ENCODE data around the gene FLT3LG. TPM values are rescaled to one million over a fixed set of nuclear protein-coding genes. Genes with fewer than 3 reads are reported as not detected.
A peak's percentile ranks its signal among the peaks of the same experiment; 100 is the strongest.

The FLT3LG gene
- total RNA-seq, 3 donors from 2014 or later = 3.3 to 14.8 (median 7.8) TPM

DNA sequence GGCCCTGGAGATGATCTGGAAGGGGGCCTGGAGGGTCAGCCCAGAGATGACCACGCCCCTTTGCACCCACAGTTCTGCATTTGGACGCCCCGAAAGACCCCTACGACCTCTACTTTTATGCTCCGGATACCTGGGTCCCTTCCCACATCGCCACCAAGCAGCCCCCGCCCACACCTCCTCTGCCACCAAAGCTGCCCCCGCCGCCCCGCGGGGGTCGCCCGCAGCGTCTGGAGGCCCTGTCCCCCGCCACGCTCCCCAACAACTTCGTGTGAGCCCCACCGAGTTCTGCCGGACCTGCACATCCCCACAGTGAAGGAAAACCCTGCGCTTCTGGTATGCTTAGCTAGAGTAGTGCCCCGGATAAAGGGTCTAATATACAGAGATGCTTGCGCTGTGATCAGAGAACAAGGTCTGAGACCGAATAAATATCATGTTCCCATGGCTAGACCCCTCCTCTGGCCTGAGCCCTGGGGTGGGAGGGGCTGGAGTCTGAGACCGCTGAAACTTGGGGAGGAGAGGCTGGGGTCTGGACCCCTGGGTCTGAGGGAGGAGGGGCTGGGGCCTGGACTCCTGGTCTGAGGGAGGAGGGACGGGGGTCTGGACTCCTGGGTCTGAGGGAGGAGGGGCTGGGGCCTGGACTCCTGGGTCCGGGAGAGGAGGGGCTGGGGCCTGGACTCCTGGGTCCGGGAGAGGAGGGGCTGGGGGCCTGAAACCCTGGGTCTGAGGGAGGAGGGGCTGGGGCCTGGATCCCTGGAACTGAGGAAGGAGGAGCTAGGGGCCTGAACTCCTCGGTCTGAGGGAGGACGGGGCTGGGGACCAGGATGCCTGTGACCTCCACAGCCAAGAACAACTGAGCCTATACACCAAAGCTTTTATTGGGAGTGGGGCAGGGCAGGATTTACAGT is 45.2 kb upstream of the FLT3LG start:
- H3K4me1 ChIP-seq (ENCODE audit: low read depth) = peaks cover 5% of the 10 kb centered on the region
- ATAC-seq = no peak
- DNase-seq = peak in 1 of 3 donors; percentile 36
- no peaks in the 10 kb centered on the region for H3K9me3 ChIP-seq
- no peak overlapping the region for H3K4me3 ChIP-seq
- intact Hi-C loops (cut with DNase I, micrococcal nuclease) = no loop called here
- no peak for TF ChIP-seq CTCF (IDR thresholded peaks at IDR 0.05)
- H3K36me3 ChIP-seq (ENCODE audit: low read depth) = no peaks in the 10 kb centered on the region

DNA sequence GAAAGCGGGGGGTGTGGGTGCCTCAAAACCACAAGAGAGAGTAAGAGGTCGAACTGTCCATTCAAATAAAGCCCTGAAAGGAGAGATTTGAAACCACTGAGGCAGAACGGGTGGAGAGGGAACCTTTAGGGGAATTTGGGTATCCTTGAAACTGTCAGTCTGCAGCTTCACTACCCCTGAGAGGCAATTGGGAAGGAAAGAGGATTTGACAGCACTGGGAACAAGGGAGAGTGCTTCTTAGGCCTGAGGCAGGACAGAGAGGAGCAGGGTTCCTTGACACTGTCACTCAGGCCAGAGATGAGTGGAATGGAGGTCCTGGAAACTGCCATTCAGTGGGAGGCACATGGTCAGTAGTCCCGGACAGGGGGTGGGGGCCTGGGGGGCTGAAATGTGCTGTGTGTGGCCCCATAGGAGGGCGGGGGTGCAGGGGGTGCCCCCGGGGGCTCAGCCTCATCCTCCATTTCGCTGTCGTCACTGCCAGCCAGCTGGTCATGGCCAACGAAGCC is 43.8 kb upstream of the FLT3LG start:
- intact Hi-C loops (cut with DNase I, micrococcal nuclease) = loop anchor here in 1 of 2 donors (5.0 kb wide), 1 partner anchor 33 kb away; no protein-coding TSS in a partner anchor
- Histone ChIP-seq H3K36me3 (ENCODE audit: low read depth) (no peaks in the 10 kb centered on the region), H3K4me1 (ENCODE audit: low read depth) (peaks cover 5% of the 10 kb centered on the region), H3K9me3 (no peaks in the 10 kb centered on the region), H3K4me3 (no peak overlapping the region)
- TF ChIP-seq CTCF (IDR thresholded peaks at IDR 0.05) = no peak
- ATAC-seq (no peak), DNase-seq (no peak)

DNA sequence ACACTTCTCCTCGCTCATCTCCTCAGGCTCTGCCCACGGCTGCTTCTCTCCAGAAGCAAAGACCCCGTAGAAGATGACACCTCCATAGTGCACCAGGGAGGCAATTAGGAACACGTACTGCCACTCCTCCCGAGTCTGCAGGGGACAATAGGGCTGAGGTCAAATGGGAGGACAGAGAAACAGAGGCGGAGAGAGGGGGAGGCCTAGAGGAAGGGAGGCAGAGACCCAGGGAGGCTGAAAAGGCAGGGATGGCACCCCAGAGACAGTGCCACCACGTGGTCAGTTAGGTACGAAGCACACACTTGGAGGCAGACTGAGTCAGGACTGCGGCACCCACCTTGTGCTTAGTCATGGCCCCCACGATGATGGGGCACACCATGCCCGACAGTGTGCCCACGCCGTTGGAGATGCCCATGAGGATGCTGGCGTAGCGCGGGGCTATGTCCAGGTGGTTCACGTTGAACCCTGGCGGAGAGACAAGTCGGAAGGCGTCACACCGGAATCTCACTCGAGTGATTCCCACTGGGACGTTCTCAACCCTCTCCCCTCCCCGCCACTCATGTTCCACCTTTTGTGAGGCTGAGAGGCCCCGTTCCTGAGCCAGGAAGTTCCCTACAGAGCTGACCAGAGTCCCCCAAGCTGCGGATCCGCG is 43.2 kb upstream of the FLT3LG start:
- ATAC-seq (no peak), DNase-seq (peak in 1 of 3 donors; percentile 37)
- intact Hi-C loops (cut with DNase I, micrococcal nuclease) = loop anchor here in 1 of 2 donors (5.0 kb wide), 1 partner anchor 34 kb away; no protein-coding TSS in a partner anchor
- Histone ChIP-seq H3K36me3 (ENCODE audit: low read depth) (no peaks in the 10 kb centered on the region), H3K4me3 (no peak overlapping the region), H3K9me3 (no peaks in the 10 kb centered on the region), H3K4me1 (ENCODE audit: low read depth) (peaks cover 5% of the 10 kb centered on the region)
- TF ChIP-seq CTCF (IDR thresholded peaks at IDR 0.05) = no peak

DNA sequence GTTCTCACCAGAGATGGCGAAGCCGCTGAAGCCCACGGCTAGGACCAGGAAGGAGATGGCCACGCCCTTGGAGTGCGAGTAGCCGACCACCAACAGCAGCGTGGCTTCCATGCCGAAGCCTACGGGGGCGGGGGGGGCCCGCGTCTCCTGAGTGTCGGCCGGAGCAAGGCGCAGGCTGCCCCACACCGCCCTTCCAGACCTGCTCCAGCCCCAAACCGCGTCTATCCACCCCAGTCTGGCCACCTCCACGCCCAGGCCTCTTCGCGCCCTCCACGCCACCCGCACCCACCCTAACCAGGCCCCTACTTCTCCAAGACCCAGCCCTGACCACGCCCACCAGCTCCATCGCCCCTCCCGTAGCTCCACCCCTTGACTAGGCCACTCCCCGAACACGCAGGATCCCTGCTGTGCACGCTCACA is 42.7 kb upstream of the FLT3LG start:
- Histone ChIP-seq H3K4me1 (ENCODE audit: low read depth) (peaks cover 5% of the 10 kb centered on the region), H3K4me3 (no peak overlapping the region), H3K9me3 (no peaks in the 10 kb centered on the region), H3K36me3 (ENCODE audit: low read depth) (no peaks in the 10 kb centered on the region)
- TF ChIP-seq CTCF (IDR thresholded peaks at IDR 0.05) = no peak
- ATAC-seq (no peak), DNase-seq (peak in 1 of 3 donors; percentile 52)
- intact Hi-C loops (cut with DNase I, micrococcal nuclease) = loop anchor here in 1 of 2 donors (5.0 kb wide), 1 partner anchor 34 kb away; no protein-coding TSS in a partner anchor

- ATAC-seq (peak; percentile 93), DNase-seq (peak; percentile 63 to 70 (median 66))
- intact Hi-C loops (cut with DNase I, micrococcal nuclease) = loop anchor here in 1 of 2 donors (5.0 kb wide), 1 partner anchor 35 kb away; no protein-coding TSS in a partner anchor
- TF ChIP-seq CTCF (IDR thresholded peaks at IDR 0.05) = no peak
- H3K4me1 ChIP-seq (ENCODE audit: low read depth) = peaks cover 5% of the 10 kb centered on the region
- H3K9me3 ChIP-seq = no peaks in the 10 kb centered on the region
- no peaks in the 10 kb centered on the region for H3K36me3 ChIP-seq (ENCODE audit: low read depth)
- H3K4me3 ChIP-seq = no peak overlapping the region
Observed at GRCh38 chr19:49432141-49433073, 41.6 kb upstream of the FLT3LG start.
